D341Med (cell line): ENCODE measurements around the gene HOXD10.

ENCODE experiments used
- DNase-seq: peaks from one replicate; pipeline ENCODE4 v3.0.0; 2012; ENCODE audit warnings: low spot score

HOXD10 gene

GRCh38 chr2:176096243-176096985, 20.2 kb upstream of the HOXD10 start:
- no peak for DNase-seq

GRCh38 chr2:176096986-176097819, 19.4 kb upstream of the HOXD10 start:
- peak; percentile 83 for DNase-seq

- DNase-seq = no peak
These were observed 18.7 kb upstream of the HOXD10 start for GRCh38 chr2:176097820-176098365.

- no peak for DNase-seq
These were observed 18.0 kb upstream of the HOXD10 start for GRCh38 chr2:176098366-176099158.

- no peak for DNase-seq
These were observed 17.3 kb upstream of the HOXD10 start for GRCh38 chr2:176099159-176099727.

- peak; percentile 31 for DNase-seq
These were observed 16.6 kb upstream of the HOXD10 start, which contains the start of gene HOXD12 for GRCh38 chr2:176099728-176100546. Gene HOXD12, plus strand, starts transcription at chr2:176099795. Its CDS starts 7 bp downstream, at chr2:176099802.

GRCh38 chr2:176100547-176101140, 15.9 kb upstream of the HOXD10 start:
- DNase-seq = no peak

- no peak for DNase-seq
These were observed 15.3 kb upstream of the HOXD10 start for GRCh38 chr2:176101216-176101830.

GRCh38 chr2:176101842-176102241, 14.7 kb upstream of the HOXD10 start:
- DNase-seq = no peak

- no peak for DNase-seq
These were observed 14.2 kb upstream of the HOXD10 start for GRCh38 chr2:176102309-176102866.

- DNase-seq = no peak
These were observed 13.4 kb upstream of the HOXD10 start for GRCh38 chr2:176103194-176103593.

GRCh38 chr2:176103742-176104315, 12.7 kb upstream of the HOXD10 start:
- DNase-seq = no peak

- DNase-seq = no peak
These were observed 12.1 kb upstream of the HOXD10 start for GRCh38 chr2:176104316-176105077.

GRCh38 chr2:176105078-176105729, 11.4 kb upstream of the HOXD10 start:
- no peak for DNase-seq

GRCh38 chr2:176105730-176106580, 10.6 kb upstream of the HOXD10 start:
- DNase-seq = no peak

GRCh38 chr2:176106581-176107539, 9.7 kb upstream of the HOXD10 start, which contains the start of gene HOXD11:
Gene HOXD11, plus strand, starts transcription at chr2:176107280. Its CDS starts 76 bp downstream, at chr2:176107356.
- no peak for DNase-seq
